Measurements from ENCODE around the gene PISD. TPM values are rescaled to one million over a fixed set of nuclear protein-coding genes. Genes with fewer than 3 reads are reported as not detected.

PISD gene
- total and polyA plus RNA-seq, 2 of the 8 experiments (the other 6 are each of a cell fraction or from before 2014, with no cell fraction given), result 47.8 to 48.2 TPM

DNA sequence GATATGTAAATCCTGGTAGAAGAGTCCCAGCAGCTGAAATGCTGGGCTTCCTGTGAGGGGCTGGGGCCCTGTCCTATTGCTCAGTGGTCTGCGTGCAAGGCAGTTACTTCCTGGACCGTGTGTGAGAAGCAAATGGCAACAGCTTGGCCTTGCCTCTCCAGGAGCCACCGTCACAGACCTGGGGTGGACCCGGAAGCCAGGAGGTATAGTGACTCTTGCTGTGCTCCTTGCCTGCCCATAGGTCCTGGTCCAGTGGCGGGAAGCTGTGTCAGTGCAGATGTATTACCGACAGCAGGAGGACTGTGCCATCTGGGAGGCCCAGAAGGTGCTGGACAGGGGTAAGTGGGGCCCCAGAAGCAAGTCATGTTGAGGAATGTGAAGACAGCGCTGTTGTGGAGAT, 54.3 kb downstream of the PISD start (continued):
- TF ChIP-seq, protein P1, sequence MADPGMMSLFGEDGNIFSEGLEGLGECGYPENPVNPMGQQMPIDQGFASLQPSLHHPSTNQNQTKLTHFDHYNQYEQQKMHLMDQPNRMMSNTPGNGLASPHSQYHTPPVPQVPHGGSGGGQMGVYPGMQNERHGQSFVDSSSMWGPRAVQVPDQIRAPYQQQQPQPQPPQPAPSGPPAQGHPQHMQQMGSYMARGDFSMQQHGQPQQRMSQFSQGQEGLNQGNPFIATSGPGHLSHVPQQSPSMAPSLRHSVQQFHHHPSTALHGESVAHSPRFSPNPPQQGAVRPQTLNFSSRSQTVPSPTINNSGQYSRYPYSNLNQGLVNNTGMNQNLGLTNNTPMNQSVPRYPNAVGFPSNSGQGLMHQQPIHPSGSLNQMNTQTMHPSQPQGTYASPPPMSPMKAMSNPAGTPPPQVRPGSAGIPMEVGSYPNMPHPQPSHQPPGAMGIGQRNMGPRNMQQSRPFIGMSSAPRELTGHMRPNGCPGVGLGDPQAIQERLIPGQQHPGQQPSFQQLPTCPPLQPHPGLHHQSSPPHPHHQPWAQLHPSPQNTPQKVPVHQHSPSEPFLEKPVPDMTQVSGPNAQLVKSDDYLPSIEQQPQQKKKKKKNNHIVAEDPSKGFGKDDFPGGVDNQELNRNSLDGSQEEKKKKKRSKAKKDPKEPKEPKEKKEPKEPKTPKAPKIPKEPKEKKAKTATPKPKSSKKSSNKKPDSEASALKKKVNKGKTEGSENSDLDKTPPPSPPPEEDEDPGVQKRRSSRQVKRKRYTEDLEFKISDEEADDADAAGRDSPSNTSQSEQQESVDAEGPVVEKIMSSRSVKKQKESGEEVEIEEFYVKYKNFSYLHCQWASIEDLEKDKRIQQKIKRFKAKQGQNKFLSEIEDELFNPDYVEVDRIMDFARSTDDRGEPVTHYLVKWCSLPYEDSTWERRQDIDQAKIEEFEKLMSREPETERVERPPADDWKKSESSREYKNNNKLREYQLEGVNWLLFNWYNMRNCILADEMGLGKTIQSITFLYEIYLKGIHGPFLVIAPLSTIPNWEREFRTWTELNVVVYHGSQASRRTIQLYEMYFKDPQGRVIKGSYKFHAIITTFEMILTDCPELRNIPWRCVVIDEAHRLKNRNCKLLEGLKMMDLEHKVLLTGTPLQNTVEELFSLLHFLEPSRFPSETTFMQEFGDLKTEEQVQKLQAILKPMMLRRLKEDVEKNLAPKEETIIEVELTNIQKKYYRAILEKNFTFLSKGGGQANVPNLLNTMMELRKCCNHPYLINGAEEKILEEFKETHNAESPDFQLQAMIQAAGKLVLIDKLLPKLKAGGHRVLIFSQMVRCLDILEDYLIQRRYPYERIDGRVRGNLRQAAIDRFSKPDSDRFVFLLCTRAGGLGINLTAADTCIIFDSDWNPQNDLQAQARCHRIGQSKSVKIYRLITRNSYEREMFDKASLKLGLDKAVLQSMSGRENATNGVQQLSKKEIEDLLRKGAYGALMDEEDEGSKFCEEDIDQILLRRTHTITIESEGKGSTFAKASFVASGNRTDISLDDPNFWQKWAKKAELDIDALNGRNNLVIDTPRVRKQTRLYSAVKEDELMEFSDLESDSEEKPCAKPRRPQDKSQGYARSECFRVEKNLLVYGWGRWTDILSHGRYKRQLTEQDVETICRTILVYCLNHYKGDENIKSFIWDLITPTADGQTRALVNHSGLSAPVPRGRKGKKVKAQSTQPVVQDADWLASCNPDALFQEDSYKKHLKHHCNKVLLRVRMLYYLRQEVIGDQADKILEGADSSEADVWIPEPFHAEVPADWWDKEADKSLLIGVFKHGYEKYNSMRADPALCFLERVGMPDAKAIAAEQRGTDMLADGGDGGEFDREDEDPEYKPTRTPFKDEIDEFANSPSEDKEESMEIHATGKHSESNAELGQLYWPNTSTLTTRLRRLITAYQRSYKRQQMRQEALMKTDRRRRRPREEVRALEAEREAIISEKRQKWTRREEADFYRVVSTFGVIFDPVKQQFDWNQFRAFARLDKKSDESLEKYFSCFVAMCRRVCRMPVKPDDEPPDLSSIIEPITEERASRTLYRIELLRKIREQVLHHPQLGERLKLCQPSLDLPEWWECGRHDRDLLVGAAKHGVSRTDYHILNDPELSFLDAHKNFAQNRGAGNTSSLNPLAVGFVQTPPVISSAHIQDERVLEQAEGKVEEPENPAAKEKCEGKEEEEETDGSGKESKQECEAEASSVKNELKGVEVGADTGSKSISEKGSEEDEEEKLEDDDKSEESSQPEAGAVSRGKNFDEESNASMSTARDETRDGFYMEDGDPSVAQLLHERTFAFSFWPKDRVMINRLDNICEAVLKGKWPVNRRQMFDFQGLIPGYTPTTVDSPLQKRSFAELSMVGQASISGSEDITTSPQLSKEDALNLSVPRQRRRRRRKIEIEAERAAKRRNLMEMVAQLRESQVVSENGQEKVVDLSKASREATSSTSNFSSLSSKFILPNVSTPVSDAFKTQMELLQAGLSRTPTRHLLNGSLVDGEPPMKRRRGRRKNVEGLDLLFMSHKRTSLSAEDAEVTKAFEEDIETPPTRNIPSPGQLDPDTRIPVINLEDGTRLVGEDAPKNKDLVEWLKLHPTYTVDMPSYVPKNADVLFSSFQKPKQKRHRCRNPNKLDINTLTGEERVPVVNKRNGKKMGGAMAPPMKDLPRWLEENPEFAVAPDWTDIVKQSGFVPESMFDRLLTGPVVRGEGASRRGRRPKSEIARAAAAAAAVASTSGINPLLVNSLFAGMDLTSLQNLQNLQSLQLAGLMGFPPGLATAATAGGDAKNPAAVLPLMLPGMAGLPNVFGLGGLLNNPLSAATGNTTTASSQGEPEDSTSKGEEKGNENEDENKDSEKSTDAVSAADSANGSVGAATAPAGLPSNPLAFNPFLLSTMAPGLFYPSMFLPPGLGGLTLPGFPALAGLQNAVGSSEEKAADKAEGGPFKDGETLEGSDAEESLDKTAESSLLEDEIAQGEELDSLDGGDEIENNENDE (IDR thresholded peaks at IDR 0.05; ENCODE audit: insufficient replicate concordance, low read length), result no peak

All from H1 (cell line).